GM18517 (cell line): ENCODE data around the gene ERG.

Experiments
- ATAC-seq: cut with Tn5 transposase; IDR thresholded peaks from one replicate; pipeline ENCODE4 v1.9.1; 2021; ENCODE audit warnings: mild to moderate bottlenecking, moderate library complexity; ENCODE audit not compliant: unreplicated experiment

Gene ERG

DNA sequence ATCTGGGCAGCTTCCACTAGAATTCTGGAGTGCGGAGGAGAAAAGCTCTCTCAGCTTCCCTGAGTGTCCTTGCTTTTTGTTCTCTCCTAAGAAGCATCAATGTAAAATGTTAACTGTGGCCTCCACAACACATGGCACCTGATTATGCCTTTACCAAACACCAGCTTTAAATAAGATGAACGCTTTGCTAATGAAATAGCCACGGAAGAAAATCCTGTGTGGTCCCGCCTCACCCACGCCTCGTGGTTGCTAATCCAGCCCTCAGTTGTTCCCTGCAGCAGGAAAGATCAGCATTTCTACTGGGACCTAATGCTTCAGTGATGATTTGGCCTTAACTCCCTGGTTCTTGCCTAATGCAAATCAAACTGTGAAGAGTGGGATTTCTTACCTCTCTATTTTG, 1.8 kb upstream of the ERG start:
- ATAC-seq = no peak

- ATAC-seq = no peak
Observed at GRCh38 chr21:38499296-38499695, 1.0 kb upstream of the ERG start.

- ATAC-seq = no peak
Observed at GRCh38 chr21:38496224-38496623, 2.1 kb downstream of the ERG start.

GRCh38 chr21:38495696-38496095, 2.6 kb downstream of the ERG start:
- ATAC-seq = no peak

DNA sequence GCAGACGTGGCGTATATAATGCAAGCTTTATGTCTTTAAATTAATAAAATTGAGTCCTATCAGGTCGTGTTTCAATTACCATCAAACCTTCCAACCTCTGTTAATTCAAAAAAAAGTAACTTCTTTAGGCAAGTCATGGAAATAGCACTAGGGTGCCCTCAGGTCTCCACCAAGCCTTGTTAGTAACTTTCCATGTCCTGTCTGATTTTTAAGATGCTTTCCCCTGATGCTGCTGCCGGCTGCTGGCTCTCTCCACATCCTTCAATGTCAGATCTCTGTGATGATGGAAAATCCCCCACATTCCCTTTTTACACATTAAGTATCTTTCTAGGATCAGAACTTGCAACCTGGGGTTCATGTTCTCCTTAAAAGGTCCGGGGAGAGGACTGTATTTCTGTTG, 3.0 kb downstream of the ERG start:
- no peak for ATAC-seq

- ATAC-seq = no peak
Observed at GRCh38 chr21:38494703-38495102, 3.6 kb downstream of the ERG start.

- ATAC-seq = no peak
Observed at GRCh38 chr21:38494251-38494642, 4.0 kb downstream of the ERG start.

DNA sequence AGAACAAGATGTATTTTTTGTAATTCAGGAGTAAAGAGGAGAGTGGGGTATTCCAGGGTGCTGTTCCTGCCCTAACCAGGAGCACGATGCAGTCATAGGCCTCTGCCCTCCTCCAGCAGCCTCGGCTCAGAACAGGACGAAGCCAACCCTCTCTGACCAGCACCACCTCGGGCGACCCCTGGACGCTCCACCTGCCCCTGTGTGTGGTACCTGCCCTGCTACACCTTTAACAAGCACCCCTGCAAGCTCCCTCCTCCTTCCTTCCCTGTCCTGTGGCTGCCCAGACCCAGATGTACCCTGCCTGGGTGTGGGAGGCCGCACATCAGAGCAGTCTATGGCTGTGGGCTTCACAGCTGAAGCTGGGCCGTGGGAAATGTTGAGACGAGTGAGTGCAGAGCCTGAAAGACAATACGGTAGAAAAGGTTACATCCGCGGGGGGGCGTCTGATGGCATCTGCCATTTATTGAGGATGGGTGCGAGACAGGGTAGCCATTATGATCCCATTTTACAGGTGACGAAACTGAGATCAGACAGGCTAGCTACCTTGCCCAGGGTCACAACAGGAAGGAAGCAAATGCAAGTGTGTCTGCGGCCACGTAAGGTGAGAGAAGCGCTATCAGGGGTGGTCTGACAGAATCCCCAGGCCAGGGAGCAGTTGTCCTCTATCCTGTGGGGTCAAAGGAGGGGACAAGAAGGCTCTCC, 4.6 kb downstream of the ERG start:
- no peak for ATAC-seq

GRCh38 chr21:38492007-38492406, 6.3 kb downstream of the ERG start:
- ATAC-seq = no peak

GRCh38 chr21:38491536-38491935, 6.7 kb downstream of the ERG start:
- no peak for ATAC-seq

GRCh38 chr21:38490411-38491020, 7.8 kb downstream of the ERG start:
- ATAC-seq = no peak

- no peak for ATAC-seq
Observed at GRCh38 chr21:38489729-38490128, 8.5 kb downstream of the ERG start.

DNA sequence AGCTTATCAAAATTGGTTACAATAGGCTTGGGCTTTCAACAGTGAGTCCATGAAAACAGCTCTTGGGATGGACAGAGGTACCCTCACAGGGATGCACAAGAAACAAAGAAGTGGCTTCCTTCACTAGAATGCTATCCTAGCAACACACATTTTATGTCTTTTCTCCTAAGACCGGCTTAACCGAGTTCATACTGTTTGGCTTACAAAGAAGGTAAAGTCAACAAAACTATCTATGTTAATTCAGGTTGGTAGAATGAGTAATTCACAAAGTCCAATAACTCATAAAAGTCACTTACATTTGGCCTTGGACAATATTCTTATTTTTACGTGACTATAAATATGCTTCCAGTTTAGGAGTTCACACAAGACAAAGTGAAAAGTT, 9.0 kb downstream of the ERG start:
- no peak for ATAC-seq

- no peak for ATAC-seq
Observed at GRCh38 chr21:38488640-38489270, 9.5 kb downstream of the ERG start.

GRCh38 chr21:38487901-38488639, 10.2 kb downstream of the ERG start:
- ATAC-seq = no peak

GRCh38 chr21:38486706-38487105, 11.6 kb downstream of the ERG start:
- ATAC-seq = no peak

DNA sequence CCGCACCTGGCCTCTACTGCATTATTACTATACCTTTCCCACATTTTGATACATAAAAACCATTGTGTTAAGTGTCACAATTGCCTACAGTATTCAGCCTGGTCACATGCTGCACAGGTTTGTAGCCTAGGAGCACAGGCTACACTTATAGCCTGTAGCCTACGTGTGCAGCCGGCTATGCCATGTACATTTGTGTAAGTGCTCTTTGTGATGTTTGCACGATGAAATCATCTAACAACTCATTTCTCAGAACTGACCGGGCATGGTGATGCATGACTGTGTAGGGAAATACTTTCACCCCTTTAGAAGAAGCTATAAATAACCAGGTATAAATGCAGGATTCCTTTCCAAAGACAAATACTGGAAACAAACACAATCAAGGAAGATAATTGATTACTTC, 12.1 kb downstream of the ERG start:
- no peak for ATAC-seq

GRCh38 chr21:38479641-38480525, 18.4 kb downstream of the ERG start:
- ATAC-seq = no peak

DNA sequence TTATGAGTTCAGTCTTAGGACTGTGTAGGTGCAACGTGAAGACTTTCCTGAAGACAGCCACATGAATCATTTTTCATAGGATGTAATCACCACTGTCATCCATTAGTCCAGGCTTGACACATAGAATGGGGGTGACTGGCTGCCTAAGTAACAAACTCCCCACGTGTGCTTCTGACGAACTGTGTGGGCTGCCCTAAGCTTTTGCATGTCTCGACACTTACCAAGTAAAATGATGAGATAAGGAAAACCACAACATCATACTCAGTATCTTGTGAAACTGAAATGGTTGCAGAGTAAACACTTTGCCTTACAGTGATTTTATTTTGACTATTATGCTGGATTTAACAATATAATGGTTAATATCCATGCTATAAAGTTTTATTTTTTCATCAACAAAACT, 19.5 kb downstream of the ERG start:
- no peak for ATAC-seq

- ATAC-seq = no peak
Observed at GRCh38 chr21:38477226-38477625, 21.1 kb downstream of the ERG start.

- no peak for ATAC-seq
Observed at GRCh38 chr21:38476385-38476784, 21.9 kb downstream of the ERG start.
